HS-27A (cell line): ENCODE data around the gene NKX2-3.

Experiments
- DNase-seq: peaks from one replicate; pipeline ENCODE4 v3.0.0-alpha.2; 2012; ENCODE audit warnings: low read depth, missing footprints

NKX2-3 gene

DNA sequence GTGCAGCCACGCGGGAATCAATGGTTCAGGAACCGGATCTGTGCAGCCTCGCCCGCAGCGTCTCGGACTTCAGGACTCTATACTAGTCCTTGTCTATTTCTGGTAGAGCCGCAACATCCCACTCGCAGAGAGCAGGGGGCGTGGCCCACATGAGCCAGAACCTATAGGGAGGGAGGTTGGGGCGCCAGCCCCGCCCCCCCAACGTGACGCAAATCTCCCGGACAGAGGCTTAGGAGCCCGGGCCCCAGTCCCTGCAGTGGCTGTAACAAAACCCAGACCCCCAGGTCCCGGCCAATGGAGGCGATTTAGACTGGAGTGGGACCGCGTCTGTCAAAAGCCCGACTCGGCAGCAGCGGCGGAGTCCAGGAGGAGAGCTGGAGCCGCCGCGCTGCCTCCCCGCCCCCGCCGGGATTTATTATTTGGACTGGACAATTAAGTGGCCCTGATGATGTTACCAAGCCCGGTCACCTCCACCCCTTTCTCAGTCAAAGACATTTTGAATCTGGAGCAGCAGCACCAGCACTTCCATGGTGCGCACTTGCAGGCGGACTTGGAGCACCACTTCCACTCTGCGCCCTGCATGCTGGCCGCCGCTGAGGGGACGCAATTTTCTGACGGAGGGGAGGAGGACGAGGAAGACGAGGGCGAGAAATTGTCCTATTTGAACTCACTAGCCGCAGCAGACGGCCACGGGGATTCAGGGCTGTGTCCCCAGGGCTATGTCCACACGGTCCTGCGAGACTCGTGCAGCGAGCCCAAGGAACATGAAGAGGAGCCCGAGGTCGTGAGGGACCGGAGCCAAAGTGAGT is at the start of gene NKX2-3:
Gene NKX2-3, plus strand, starts transcription at position 256 of the 809 bp plus-strand sequence. Its CDS starts 190 bp downstream, at position 446.
- no peak for DNase-seq

DNA sequence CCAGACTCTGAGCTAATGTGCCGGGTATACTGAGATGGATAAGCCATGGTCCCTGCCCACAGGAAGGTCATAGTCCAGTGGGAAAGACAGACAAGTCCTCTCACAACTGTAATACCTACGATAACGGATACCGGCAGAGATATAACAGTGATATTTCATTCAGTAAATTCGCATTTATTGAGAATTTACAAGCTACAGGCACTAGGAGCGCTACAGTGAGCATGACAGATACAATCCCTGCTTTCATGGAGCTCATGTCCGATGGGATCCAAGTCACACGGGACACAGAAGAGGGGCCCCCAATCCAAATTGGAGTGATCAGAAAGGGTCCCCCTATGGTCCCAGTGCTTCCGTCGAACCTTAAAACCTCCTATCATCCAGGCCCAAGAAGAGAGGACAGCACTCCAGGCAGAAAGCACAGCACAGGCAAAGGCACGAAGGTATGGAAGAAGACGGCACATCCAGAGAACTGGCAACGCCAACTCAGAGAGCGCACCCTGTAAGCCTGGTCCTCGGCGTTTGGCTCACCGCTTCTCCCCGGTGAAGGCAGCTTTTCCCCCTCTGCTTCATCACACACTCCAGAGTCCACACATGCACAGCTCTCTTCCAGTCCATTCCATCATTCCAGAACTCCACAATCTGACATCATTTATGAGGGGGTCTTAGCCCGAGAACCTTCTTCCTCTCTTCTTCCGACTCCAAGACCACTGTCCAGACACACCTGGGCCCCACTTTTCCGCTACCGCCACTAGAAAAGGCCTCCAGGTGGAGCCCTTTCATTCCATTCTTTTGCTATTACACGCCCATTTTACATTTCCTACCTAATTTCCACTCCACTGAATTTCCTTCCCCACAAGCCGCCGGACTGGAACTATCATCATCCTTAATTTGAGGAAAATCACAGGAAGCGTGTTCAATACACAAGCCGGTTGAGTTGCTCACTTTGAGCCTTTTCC is 47.8 kb upstream of the NKX2-3 start:
- no peak for DNase-seq

- no peak for DNase-seq
Measured at GRCh38 chr10:99487125-99487807, 45.5 kb upstream of the NKX2-3 start.

DNA sequence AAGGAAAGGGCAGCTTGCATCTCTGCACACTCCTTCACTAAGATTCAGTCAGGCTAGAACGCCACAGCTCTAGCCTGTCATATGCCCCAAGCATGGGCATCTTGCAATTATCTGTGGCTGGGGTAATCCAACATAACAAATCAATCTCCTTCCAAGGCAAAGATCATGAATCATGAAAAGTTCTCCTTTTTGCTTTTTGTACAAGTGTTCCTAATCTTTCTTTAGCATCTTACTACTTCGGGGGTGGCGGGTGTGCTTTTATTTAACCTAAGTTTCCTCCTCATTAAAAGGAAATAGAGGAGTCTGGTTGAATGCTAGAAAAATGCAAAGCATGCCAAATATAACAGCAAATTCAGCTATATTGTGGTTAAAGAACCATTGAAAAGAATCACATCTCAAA is 43.5 kb upstream of the NKX2-3 start:
- no peak for DNase-seq

DNA sequence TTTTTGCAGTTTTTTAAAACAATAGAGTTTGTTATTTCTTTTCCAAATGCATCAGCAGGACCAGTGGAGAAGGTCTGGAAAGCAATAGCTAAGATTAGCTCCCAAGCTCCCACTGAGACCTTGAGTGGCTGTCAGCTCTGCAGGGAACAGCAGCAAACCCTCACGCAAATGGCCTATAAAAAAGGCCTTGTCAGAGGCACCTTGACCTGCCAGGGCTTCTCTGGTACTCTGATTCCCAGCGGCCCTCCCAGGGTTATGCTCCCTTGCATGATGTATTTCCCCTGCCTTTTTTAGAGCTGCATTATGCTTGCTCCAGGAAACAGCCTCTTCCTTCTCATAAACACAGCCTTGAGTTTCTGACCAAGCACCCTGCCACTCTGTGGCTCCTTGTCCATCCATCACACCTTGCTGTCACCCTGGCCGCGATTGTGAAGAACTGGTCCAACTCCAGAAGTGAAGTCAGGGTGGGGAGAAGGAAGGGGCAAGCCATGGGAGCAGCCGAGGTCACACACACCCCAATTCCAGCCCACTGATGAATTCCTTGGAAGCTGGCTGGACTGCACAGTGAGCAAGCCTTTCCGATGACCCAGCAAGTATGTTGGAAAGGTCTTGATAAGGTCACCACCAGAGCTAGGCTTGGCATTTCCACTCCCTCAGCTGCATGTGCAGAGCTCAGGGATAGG is 35.3 kb upstream of the NKX2-3 start:
- peak; percentile 43 for DNase-seq

DNA sequence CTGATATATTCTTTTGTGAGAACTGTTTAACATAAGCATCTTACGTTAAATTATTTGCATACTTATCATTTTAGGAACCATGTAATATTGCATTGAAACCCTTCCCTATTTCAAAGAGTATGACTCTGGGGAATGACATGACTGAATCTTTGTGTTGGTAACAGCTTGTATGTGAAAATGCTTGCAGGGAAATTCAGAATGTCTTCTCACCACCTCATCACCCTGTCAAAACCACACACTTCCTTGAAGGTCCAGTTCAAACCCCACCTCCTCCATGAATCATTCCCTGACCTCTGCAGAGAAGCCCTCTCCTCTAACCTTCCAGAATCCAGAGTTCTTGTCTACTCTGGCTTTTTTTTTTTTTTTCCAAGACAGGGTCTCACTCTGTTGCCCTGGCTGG is 26.3 kb upstream of the NKX2-3 start:
- peak; percentile 45 for DNase-seq

- no peak for DNase-seq
Measured at GRCh38 chr10:99507265-99507664, 25.5 kb upstream of the NKX2-3 start.

- DNase-seq, result no peak
Measured at GRCh38 chr10:99513061-99513460, 19.7 kb upstream of the NKX2-3 start.

- no peak for DNase-seq
Measured at GRCh38 chr10:99519690-99520039, 13.1 kb upstream of the NKX2-3 start.

GRCh38 chr10:99520040-99520846 is 12.5 kb upstream of the NKX2-3 start:
- DNase-seq, result no peak

GRCh38 chr10:99520847-99521764 is 11.6 kb upstream of the NKX2-3 start:
- no peak for DNase-seq

GRCh38 chr10:99521765-99522469 is 10.8 kb upstream of the NKX2-3 start:
- no peak for DNase-seq

DNA sequence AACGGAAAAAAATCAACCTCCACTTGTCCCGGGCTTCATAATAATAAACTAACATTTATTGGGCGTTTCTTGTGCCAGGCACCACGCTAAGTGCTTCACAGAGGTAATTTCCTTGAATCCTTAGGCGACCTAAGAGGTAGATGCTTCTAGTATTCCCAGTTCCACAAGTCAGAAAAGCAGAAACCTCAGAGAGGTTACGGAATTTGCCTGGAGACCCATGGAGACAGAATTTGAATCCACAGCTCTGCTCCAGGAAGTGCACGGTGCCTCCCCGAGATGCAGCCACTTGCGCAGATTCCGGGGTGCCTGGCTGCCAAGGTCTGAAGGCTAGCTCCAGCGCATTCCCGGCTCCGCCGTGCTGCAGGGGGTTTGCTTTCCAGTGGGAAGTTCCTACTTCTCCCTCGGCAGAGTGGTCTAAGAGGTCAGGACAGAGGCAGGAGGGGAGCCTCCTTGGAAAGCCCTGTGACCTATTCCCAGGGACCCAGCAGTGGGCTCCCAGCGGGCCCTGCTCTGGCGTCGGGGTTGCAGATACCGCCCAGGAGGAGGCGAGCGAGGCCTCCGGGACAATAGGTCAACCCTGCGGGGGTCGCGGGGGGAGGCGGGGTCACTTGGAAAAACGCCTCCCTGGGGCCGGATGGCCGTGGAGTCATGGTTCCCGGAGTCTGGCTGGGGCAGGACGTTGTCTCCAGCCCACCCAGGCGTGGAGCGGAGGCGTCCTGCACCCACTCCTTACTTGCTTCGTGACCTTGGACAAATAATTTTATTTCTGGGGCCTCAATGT is 10.1 kb upstream of the NKX2-3 start:
- no peak for DNase-seq

DNA sequence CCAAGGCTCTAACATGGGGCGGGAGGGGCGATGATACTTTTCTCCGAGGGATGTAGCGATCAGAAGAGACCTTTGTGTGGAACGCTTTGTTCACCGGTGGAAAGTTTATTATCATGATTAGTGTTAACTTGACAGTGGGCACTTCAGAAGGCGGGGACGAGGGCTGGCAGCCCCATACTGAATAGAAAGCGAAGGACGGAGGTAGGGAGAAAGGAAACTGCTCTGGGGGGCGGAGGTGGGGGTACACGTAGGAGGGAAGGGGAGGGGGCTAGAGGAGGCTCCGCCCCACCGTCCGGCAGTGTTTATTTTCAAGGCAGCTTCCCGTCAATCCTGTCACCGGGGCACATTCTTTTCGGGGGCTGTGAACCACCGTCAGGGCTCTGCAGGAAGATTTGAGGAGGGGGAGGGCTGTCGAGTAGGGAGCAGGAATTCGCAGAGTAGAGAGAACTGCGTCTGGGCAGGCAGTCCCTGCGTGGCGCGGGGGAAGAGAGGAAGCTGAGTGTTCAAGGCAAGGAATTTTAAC is 9.4 kb upstream of the NKX2-3 start:
- DNase-seq, result no peak

- DNase-seq, result no peak
Measured at GRCh38 chr10:99524050-99524666, 8.6 kb upstream of the NKX2-3 start.

- DNase-seq, result no peak
Measured at GRCh38 chr10:99524736-99525380, 7.9 kb upstream of the NKX2-3 start.

- DNase-seq, result no peak
Measured at GRCh38 chr10:99525897-99526296, 6.8 kb upstream of the NKX2-3 start.
